ENCODE data around the gene TOX2. TPM values are rescaled to one million over a fixed set of nuclear protein-coding genes. Genes with fewer than 3 reads are reported as not detected.

TOX2 gene
- total RNA-seq, 1 donor from 2014 or later, result 3.3 TPM

DNA sequence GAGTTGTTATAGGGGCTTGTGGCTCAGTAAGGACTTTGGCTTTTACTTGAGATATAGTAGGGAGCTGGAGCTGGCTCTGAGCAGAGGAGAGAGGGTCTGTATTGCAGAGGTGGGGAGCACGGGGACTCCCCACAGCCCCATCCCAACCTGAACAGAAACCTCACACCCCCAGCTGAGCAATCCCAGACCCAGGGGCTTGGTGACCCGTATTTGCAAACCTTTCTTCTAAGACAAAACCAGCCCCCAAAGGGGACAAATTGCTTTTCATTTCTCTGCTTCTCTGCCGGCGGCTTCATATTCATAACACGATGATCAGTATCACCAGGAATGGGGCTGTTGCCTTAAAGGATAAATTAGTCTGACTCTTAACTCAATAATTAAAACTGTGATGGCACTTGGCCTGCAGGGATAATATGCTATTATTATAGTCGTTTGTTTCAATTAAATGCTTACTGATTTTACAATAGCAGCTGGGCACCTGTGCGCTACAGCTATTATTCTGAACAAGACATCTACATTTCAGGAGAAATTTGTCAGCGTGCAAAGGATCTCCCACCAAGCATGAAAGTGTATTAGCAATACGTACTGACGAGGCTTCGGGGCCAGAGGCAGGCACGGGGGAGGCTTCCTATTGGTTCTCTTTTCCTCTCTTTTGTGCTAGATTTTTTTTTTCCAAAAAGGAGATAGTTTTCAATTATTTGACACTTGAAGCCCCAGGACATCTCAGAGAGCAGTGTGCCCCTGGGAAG, 118.1 kb downstream of the TOX2 start:
- TF ChIP-seq, protein P1, sequence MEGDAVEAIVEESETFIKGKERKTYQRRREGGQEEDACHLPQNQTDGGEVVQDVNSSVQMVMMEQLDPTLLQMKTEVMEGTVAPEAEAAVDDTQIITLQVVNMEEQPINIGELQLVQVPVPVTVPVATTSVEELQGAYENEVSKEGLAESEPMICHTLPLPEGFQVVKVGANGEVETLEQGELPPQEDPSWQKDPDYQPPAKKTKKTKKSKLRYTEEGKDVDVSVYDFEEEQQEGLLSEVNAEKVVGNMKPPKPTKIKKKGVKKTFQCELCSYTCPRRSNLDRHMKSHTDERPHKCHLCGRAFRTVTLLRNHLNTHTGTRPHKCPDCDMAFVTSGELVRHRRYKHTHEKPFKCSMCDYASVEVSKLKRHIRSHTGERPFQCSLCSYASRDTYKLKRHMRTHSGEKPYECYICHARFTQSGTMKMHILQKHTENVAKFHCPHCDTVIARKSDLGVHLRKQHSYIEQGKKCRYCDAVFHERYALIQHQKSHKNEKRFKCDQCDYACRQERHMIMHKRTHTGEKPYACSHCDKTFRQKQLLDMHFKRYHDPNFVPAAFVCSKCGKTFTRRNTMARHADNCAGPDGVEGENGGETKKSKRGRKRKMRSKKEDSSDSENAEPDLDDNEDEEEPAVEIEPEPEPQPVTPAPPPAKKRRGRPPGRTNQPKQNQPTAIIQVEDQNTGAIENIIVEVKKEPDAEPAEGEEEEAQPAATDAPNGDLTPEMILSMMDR (conservative IDR thresholded peaks at IDR 0.05), result no peak
- no peaks in the 10 kb centered on the region for H3K9me3 Mint-ChIP-seq
- H3K4me3 Mint-ChIP-seq, result no peak overlapping the region
- no peak overlapping the region for H3K27ac Mint-ChIP-seq (ENCODE audit: unreplicated experiment)
- no peaks in the 10 kb centered on the region for H3K36me3 Mint-ChIP-seq (ENCODE audit: low read depth)
- no peaks in the 10 kb centered on the region for H3K4me1 Mint-ChIP-seq
- peaks cover 5% of the 10 kb centered on the region for H3K27me3 Mint-ChIP-seq (ENCODE audit: low read depth)
- no peak for DNase-seq (ENCODE audit: low read depth, low spot score)

- H3K27ac Mint-ChIP-seq (ENCODE audit: unreplicated experiment), result no peak overlapping the region
- no peak overlapping the region for H3K4me3 Mint-ChIP-seq
- TF ChIP-seq, protein P1 (conservative IDR thresholded peaks at IDR 0.05), result no peak
- no peaks in the 10 kb centered on the region for H3K36me3 Mint-ChIP-seq (ENCODE audit: low read depth)
- H3K27me3 Mint-ChIP-seq (ENCODE audit: low read depth), result peaks cover 5% of the 10 kb centered on the region
- no peak for DNase-seq (ENCODE audit: low read depth, low spot score)
- no peaks in the 10 kb centered on the region for H3K4me1 Mint-ChIP-seq
- H3K9me3 Mint-ChIP-seq, result no peaks in the 10 kb centered on the region
Observed at GRCh38 chr20:44033344-44033743, 118.7 kb downstream of the TOX2 start.

DNA sequence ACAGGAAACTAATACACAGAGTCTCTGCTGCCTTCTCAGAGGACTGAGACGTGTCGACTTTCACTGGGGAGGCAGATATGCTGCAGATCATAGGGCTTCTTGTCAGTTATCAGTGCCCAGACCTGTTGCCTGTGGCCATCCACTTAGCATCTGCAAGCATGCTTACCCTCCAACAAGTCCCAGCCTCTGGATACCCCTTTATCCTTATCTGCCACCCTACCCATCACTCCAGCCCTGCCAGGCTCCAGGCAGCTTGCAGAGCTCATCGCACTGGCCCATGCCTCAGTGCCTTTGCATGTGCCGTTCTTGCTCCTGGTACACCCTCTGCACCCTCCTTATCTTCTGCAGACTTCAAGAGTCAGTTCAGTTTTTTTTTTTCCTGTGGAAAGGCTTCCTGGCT, 119.2 kb downstream of the TOX2 start:
- no peak for DNase-seq (ENCODE audit: low read depth, low spot score)
- TF ChIP-seq, protein P1 (conservative IDR thresholded peaks at IDR 0.05), result no peak
- Mint-ChIP-seq H3K27me3 (ENCODE audit: low read depth) (peaks cover 5% of the 10 kb centered on the region), H3K9me3 (no peaks in the 10 kb centered on the region), H3K4me1 (no peaks in the 10 kb centered on the region), H3K27ac (ENCODE audit: unreplicated experiment) (no peak overlapping the region), H3K4me3 (no peak overlapping the region), H3K36me3 (ENCODE audit: low read depth) (no peaks in the 10 kb centered on the region)

- Mint-ChIP-seq H3K4me3 (no peak overlapping the region), H3K9me3 (no peaks in the 10 kb centered on the region), H3K36me3 (ENCODE audit: low read depth) (no peaks in the 10 kb centered on the region), H3K4me1 (no peaks in the 10 kb centered on the region), H3K27me3 (ENCODE audit: low read depth) (peaks cover 7% of the 10 kb centered on the region), H3K27ac (ENCODE audit: unreplicated experiment) (no peak overlapping the region)
- no peak for DNase-seq (ENCODE audit: low read depth, low spot score)
- TF ChIP-seq, protein P1 (conservative IDR thresholded peaks at IDR 0.05), result no peak
Observed at GRCh38 chr20:44034451-44034850, 119.8 kb downstream of the TOX2 start.

- Mint-ChIP-seq H3K27ac (ENCODE audit: unreplicated experiment) (peak overlapping the region; percentile 14), H3K4me1 (no peaks in the 10 kb centered on the region), H3K36me3 (ENCODE audit: low read depth) (no peaks in the 10 kb centered on the region), H3K4me3 (no peak overlapping the region), H3K9me3 (no peaks in the 10 kb centered on the region), H3K27me3 (ENCODE audit: low read depth) (peaks cover 7% of the 10 kb centered on the region)
- DNase-seq (ENCODE audit: low read depth, low spot score), result no peak
- TF ChIP-seq, protein P1 (conservative IDR thresholded peaks at IDR 0.05), result no peak
Observed at GRCh38 chr20:44034965-44035635, 120.4 kb downstream of the TOX2 start.

All from neural crest cell (in vitro differentiated cells).